ENCODE data around the gene PLA2G7.

PLA2G7 gene

GRCh38 chr6:46715141-46715540 lies 20.0 kb downstream of the PLA2G7 start:
- Histone ChIP-seq H3K4me3 (no peak overlapping the region), H3K27ac (no peak overlapping the region)
- TF ChIP-seq CTCF (IDR thresholded peaks at IDR 0.05), result no peak
- DNase-seq (ENCODE audit: low spot score), result no peak

- no peak for TF ChIP-seq CTCF (IDR thresholded peaks at IDR 0.05)
- H3K27ac ChIP-seq, result no peak overlapping the region
- H3K4me3 ChIP-seq, result no peak overlapping the region
- no peak for DNase-seq (ENCODE audit: low spot score)
Observed at GRCh38 chr6:46711491-46711890, 23.7 kb downstream of the PLA2G7 start.

- Histone ChIP-seq H3K27ac (no peak overlapping the region), H3K4me3 (no peak overlapping the region)
- no peak for DNase-seq (ENCODE audit: low spot score)
- TF ChIP-seq CTCF (IDR thresholded peaks at IDR 0.05), result no peak
Observed at GRCh38 chr6:46706464-46706863, 28.7 kb downstream of the PLA2G7 start.

- no peak for DNase-seq (ENCODE audit: low spot score)
- no peak for TF ChIP-seq CTCF (IDR thresholded peaks at IDR 0.05)
- Histone ChIP-seq H3K4me3 (no peak overlapping the region), H3K27ac (no peak overlapping the region)
Observed at GRCh38 chr6:46704562-46704961, 30.6 kb downstream of the PLA2G7 start.

GRCh38 chr6:46699970-46700369 lies 35.2 kb downstream of the PLA2G7 start:
- no peak for DNase-seq (ENCODE audit: low spot score)
- H3K4me3 ChIP-seq, result no peak overlapping the region
- H3K27ac ChIP-seq, result no peak overlapping the region
- no peak for TF ChIP-seq CTCF (IDR thresholded peaks at IDR 0.05)

- no peak for DNase-seq (ENCODE audit: low spot score)
- Histone ChIP-seq H3K4me3 (no peak overlapping the region), H3K27ac (no peak overlapping the region)
- TF ChIP-seq CTCF (IDR thresholded peaks at IDR 0.05), result no peak
Observed at GRCh38 chr6:46690911-46691451, 44.2 kb downstream of the PLA2G7 start.

- Histone ChIP-seq H3K27ac (no peak overlapping the region), H3K4me3 (no peak overlapping the region)
- DNase-seq (ENCODE audit: low spot score), result no peak
- TF ChIP-seq CTCF (IDR thresholded peaks at IDR 0.05), result no peak
Observed at GRCh38 chr6:46690141-46690755, 44.9 kb downstream of the PLA2G7 start.

All from coronary artery (tissue), 2 donors.